Hepatic stellate cell (primary cell): ENCODE measurements around the gene SPARC.

Source experiments
- DNase-seq: peaks from one replicate; pipeline ENCODE4 v3.0.0; 2011; ENCODE audit warnings: low spot score

SPARC gene

DNA sequence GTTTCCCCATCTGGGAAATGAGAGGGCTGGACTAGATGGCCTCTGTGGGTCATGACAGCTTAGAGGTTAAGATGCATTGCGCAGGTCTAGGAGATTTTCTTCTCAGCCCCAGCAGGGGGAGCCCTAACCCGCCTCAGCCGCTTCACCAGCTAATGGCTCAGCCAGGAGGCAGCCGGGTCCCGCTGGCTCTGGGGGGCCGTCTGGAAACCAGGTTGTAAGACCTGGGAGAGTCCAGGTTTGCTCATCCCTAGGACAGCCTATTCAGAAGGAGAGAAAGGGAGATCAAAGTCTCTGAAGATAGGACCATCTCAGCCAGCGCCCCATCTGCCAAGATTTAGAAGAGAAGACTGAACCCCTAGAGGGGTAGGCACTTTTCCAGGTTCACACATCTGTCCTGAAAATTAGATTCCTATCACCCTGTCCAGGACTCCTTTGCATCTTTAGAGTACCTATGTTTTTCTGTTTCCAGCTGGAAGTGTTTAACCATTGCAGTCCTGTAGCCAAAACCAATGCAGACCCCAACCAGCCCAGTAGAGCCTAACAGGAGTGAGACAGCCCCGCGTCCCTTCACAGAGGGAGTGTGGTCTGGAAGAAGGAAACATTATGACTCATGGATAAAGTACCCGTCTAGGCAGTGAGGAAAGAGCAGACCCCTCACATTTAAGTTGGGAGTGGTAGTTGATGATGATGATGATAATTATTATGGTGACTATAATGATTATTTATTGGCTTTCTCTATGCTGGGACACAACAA is 27.5 kb downstream of the SPARC start:
- DNase-seq: peak; percentile 63

DNA sequence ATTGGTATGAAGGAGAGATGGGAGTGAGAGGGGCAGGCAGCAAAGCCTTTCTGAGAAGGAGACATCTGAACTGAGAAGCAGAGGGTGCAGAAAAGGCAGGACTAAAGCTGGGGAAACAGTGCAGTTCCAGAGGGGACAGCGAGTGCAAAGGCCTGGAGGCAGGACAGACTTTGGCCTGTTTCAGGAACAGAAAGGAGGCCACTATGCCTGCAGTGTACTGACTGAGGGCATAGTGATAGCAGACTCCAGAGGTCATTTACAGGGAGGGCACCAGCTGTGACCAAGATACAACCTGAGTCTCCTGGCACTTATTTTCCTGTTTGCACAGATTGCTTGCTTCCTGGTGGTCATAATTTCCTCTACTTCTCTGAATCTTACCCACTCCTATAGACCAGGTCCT is 29.6 kb downstream of the SPARC start:
- no peak for DNase-seq

DNA sequence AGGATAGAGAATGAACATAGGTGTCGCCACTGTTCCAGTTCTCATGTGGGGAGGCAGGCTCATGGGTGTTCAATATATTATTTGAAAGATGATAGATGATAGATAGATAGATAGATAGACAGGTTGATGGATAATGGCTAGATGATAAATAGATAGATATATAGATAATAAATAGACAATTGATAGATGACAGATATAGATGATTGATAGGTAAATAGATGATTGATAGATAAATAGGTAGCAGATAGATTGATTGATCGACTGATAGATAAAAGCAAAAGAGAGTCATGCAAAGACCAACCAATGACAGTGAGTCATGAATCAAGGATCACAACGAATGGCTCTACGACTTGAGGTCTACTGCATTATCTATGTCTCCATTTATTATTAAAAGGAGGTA is 30.4 kb downstream of the SPARC start:
- no peak for DNase-seq

- peak; percentile 79 for DNase-seq
Measured at GRCh38 chr5:151651997-151652645, 34.6 kb downstream of the SPARC start.

- no peak for DNase-seq
Measured at GRCh38 chr5:151648988-151649387, 37.7 kb downstream of the SPARC start.

GRCh38 chr5:151648089-151648488 is 38.6 kb downstream of the SPARC start:
- DNase-seq: no peak

- no peak for DNase-seq
Measured at GRCh38 chr5:151647320-151647861, 39.3 kb downstream of the SPARC start.

- no peak for DNase-seq
Measured at GRCh38 chr5:151646334-151646733, 40.4 kb downstream of the SPARC start.

GRCh38 chr5:151643388-151643787 is 43.3 kb downstream of the SPARC start:
- DNase-seq: no peak

GRCh38 chr5:151642472-151643140 is 44.1 kb downstream of the SPARC start:
- no peak for DNase-seq

DNA sequence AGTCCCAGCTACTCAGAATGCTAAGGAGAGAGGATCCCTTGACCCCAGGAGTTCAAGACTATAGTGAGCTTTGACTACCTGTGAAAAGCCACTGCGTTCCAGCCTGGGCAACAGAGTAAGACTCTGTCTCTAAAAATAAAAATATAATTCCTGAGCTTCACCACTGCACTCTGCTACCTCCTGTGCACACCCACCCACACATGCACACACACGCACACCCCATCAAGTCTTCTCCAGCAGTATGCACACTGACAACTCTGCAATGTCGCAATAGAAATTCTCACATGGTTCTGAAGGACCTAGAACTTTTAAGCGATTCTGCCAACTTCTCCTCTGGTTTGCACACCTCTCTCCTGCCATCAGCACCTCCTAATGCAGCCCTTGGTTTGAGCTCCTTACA is 48.1 kb downstream of the SPARC start:
- no peak for DNase-seq

GRCh38 chr5:151637676-151638075 is 49.0 kb downstream of the SPARC start:
- DNase-seq: no peak

DNA sequence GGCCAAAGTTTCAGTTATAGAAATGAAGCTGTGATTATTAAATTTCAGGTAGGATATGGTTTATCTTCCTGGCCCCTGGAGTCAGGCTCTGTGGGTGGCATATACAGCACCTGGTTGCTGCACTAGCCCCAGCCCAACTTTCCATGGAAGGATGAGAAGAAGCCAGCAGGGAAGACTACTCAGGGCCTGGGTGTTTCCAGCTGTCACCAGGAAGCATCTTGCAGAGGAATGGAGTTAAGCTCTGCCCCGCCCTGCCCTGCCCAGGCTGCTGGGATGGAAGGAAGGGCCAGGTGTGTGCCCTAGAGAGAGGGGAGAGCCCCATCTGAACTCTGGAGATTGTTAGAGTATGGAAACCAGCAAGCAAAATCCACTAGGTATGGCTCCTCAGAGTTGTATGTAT is 52.8 kb downstream of the SPARC start:
- no peak for DNase-seq

DNA sequence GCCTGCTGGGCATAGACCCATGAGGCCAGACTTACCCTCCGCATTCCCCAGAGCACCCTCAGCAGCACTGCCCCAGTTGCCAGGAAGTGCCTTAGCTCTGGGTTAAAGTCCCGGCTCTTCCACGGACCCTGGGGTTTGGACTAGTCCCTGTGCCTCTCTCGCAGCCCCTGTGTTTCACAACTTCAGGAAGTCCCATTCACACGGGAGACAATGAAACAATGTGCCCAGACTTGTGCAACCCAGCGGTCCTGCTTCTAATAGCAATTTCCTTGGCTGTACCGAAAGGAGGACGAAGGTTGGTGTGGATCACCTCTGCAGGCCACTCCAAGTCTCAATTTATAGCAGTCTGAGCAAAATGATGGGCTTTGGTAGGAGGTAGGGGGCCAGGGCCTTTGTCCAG is 53.8 kb downstream of the SPARC start:
- DNase-seq: no peak

- DNase-seq: no peak
Measured at GRCh38 chr5:151632524-151632923, 54.2 kb downstream of the SPARC start.

- no peak for DNase-seq
Measured at GRCh38 chr5:151631941-151632340, 54.8 kb downstream of the SPARC start.

GRCh38 chr5:151630088-151630487 is 56.6 kb downstream of the SPARC start:
- DNase-seq: no peak

DNA sequence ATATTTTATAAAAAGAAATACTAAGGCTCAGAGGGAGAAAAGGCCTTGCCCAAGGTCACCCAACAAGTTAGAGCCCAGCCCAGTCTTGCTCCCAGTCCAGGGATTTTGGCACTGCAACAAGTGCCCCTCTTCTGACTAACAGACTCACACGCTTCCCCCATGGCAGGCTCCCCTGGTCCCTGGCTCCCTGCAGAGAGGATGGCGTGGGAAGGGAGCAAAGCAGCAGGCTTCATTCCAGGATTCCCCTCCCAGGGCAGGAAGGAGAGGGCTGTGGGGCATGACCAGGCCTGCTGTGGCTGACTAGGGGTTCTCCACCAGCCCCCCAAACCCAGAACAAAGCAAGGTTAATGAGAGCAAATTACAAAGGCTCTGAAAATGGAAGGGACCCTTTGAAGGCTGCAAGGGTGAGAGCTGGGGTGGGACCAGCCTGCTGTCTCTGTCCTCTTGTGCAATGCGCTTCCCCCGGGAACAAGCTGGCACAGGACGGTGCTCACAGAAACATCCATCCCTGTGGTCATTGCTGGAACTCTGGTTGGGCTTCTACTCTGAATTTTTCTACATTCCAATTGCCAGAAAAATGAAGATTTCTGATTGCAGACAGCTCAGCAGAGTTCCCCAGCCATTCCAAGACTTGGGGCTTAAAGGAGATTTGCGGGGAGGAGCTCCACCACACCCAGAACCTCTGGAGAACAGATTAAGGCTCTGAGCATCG is 58.4 kb downstream of the SPARC start:
- DNase-seq: peak; percentile 14

- DNase-seq: no peak
Measured at GRCh38 chr5:151627650-151628049, 59.1 kb downstream of the SPARC start.

DNA sequence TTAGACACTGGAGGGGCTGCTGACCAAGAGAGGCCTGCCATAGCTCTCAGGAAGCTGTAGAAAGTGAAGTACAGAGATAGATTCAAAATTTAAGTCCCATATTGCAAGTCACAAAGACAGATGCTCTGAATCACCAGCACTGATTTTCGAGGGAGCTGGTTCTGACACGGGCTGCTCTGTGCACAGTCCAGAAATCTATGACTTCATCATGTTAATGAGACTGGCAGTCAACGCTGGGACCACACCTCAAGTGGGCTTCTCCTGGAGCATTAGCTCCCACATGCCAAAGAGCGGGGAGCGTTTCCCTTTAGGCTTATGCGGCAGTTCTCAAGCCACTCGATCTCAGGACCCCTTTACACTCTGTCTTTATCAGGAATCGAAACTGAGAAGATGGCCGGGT is 61.4 kb downstream of the SPARC start:
- DNase-seq: no peak

DNA sequence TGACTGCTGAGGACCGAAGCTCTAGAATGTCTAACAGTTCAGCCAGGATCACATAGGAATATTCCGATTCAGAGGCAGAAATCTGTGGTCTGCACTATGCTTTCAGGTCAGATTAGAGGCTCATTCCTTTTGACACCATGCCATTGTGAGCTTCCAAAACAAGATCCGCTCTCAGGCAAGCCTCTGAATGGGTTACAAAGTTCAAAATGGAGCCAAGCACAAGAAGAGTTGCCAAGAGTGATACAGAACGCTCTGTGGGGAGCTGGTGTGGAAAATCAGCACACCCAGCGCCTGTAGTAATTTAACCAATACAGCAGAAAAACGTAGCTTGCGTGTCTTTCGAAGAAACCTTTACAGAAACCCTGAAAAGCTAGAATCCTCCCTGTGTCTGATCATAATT is 62.2 kb downstream of the SPARC start:
- no peak for DNase-seq

- DNase-seq: no peak
Measured at GRCh38 chr5:151622367-151623088, 64.2 kb downstream of the SPARC start.
